Measurements from ENCODE around the gene GPR132. TPM values are rescaled to one million over a fixed set of nuclear protein-coding genes. Genes with fewer than 3 reads are reported as not detected.

GPR132 gene
- total and polyA plus RNA-seq, 2 of the 8 experiments (the other 6 are each of a cell fraction or from before 2014, with no cell fraction given): 0.11 TPM; not detected in 1

DNA sequence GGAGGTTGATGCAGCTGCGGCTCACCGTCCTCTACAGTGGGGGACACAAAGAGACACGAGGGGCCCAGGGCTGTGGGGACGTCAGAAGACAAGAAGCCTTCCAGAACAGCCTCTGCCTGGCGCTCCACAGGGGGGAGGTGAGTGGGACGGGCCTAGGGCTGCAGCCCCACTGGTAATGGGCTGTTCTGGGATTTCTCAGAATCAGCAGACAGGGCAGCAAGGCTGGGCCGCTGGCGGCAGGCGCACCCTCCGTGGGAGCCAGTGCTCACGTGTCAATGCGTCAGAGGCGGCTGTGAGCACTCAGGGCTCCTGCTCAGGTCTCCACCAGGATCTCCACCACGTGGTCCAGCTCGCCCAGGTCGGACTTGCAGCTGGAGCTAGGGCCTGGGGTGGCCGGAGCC lies 54.3 kb downstream of the GPR132 start (continued):
- TF ChIP-seq KDM5A (IDR thresholded peaks at IDR 0.05; ENCODE audit: low read length) (no peak), PHF8 (conservative IDR thresholded peaks at IDR 0.05; ENCODE audit: low read depth, low read length) (no peak), SP2 (IDR thresholded peaks at IDR 0.05; ENCODE audit: low read length) (no peak), SP1 (IDR thresholded peaks at IDR 0.05; ENCODE audit: low read depth, low read length) (no peak), YY1 (IDR thresholded peaks at IDR 0.05; ENCODE audit: low read depth, low read length) (no peak), TCF12 (IDR thresholded peaks at IDR 0.05; ENCODE audit: low read depth, low read length) (no peak), CREB1 (IDR thresholded peaks at IDR 0.05) (no peak), SP4 (IDR thresholded peaks at IDR 0.05; ENCODE audit: low read length) (no peak)

Measured in H1 (cell line).